ENCODE measurements around the gene EME2.
A peak's percentile ranks its signal among the peaks of the same experiment; 100 is the strongest.

The EME2 gene

GRCh38 chr16:1767116-1767994 lies 5.3 kb upstream of the EME2 start:
- H3K4me3 ChIP-seq (ENCODE audit: low read length), result no peak overlapping the region
- no peak for TF ChIP-seq CTCF (conservative IDR thresholded peaks at IDR 0.05; ENCODE audit: low read length)
- DNase-seq (ENCODE audit: low read depth), result no peak

- H3K4me3 ChIP-seq (ENCODE audit: low read length), result no peak overlapping the region
- DNase-seq (ENCODE audit: low read depth), result no peak
- no peak for TF ChIP-seq CTCF (conservative IDR thresholded peaks at IDR 0.05; ENCODE audit: low read length)
Measured at GRCh38 chr16:1768061-1768766, 4.4 kb upstream of the EME2 start.

- no peak for DNase-seq (ENCODE audit: low read depth)
- H3K4me3 ChIP-seq (ENCODE audit: low read length), result no peak overlapping the region
- no peak for TF ChIP-seq CTCF (conservative IDR thresholded peaks at IDR 0.05; ENCODE audit: low read length)
Measured at GRCh38 chr16:1768767-1769401, 3.7 kb upstream of the EME2 start.

- no peak for DNase-seq (ENCODE audit: low read depth)
- no peak overlapping the region for H3K4me3 ChIP-seq (ENCODE audit: low read length)
Measured at GRCh38 chr16:1769402-1770300, 3.0 kb upstream of the EME2 start.

GRCh38 chr16:1770328-1771187 lies 2.1 kb upstream of the EME2 start:
- 0 out of 2 replicates have a peak, but pooled peaks have one; percentile 1 for TF ChIP-seq CTCF (conservative IDR thresholded peaks at IDR 0.05; ENCODE audit: low read length)
- DNase-seq (ENCODE audit: low read depth), result peak; percentile 51
- peak overlapping the region; percentile 76 for H3K4me3 ChIP-seq (ENCODE audit: low read length)

More at GRCh38 chr16:1769402-1770300, 3.0 kb upstream of the EME2 start:
- TF ChIP-seq CTCF (conservative IDR thresholded peaks at IDR 0.05; ENCODE audit: low read length), result no peak
